GM12874 (cell line): ENCODE measurements around the gene DLEU7.

Experiments
- CTCF ChIP-seq: IDR thresholded peaks from 2 replicates; pipeline ENCODE4 v1.5.1; 2011; ENCODE audit warnings: low read depth, mild to moderate bottlenecking, control low read depth, low read length, moderate library complexity; ENCODE audit not compliant: insufficient read depth

Gene DLEU7

DNA sequence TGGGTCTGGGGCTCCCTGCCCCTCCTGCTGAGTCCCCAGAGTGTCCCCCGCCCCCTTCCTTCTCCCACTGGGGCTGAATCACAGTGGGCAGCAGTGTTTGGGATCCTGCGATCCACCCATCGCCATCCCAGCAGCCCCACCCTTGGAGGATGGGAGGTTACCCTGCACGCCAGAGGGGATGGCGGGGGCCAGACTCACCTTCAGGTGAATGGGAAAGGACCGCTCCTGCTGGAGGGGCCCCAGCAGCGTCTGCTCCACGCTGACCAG is 569 bp downstream of the DLEU7 start:
- no peak for TF ChIP-seq CTCF

- TF ChIP-seq CTCF, result no peak
Observed at GRCh38 chr13:50842251-50842989, 1.1 kb downstream of the DLEU7 start.

DNA sequence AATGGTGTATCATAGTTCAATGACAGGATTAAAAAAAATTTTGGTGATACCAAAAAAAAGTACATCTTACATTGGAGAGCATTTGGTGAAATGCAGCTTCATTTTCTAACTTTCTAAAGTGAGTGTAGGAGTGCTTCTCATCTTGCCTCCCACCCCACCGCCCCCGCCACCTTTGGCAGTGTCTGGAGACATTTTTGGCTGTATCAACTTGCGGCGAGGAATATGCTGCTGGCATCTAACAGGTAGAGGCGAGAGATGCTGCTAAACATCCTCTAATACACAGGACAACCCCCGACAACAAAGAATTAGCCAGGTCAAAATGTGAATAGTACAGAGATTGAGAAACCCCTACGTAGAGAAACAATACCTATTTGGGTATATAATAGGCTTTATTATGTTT is 1.7 kb downstream of the DLEU7 start:
- TF ChIP-seq CTCF, result no peak

DNA sequence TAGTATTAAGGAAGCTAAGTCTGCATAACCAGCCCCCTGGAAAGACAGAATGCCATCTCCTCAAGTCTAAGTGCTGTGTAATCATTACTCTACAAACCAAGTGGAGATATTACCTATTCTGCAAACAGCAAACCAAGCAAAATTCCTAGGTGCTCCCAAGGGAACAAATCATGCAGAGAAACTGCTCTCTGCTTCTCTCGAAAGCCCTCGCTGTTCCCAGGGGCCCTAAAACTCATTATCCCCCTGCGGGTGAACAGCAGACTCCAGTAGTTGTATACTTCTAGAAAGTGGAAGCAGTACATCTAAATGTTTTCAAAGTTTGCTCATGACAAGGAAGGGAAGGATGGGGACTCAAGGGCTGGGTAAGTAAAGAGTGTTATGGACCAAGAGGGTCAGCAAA is 3.2 kb downstream of the DLEU7 start:
- TF ChIP-seq CTCF, result no peak

DNA sequence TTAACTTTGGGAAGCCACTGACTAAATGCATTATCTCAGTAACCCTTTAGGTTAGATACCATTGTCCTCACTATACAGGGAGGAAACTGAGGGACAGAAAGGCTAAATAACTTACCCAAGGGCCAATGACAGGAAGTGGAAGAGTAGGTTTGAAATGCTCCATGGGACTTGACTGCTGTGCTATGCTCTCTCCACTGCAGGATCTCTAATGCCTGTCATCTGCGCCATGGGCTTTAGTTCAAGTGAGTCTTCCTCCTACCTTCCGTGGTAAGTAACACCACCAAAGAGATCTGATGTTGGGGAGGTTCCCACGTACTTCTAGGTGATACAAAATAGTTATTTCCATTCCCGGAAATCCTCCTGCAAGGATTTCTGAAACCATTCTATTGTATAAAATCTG is 3.7 kb downstream of the DLEU7 start:
- no peak for TF ChIP-seq CTCF

DNA sequence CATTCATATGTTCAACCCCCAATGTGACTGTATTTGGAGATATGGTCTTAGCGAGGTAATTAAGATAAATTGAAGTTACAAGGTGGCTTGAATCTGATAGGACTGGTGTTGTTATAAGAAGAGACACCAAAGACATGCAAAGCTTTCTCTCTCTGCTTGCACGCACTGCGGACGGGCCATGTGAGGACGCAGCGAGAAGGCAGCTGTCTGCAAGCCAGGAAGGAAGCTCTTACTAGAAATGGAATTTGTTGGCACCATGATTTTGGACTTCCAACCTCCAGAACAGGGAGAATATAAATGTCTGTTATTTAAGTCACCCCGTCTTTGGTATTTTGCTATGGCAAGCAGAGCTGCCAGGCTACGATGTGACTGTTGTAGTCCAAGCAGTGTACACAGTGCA is 4.8 kb downstream of the DLEU7 start:
- TF ChIP-seq CTCF, result no peak

GRCh38 chr13:50838031-50838430 is 5.5 kb downstream of the DLEU7 start:
- TF ChIP-seq CTCF, result no peak
